GM10847 (cell line): ENCODE measurements around the gene KANTR.

ENCODE experiments used
- POLR2A ChIP-seq: IDR thresholded peaks from 2 replicates; pipeline ENCODE4 v1.6.1; 2011; ENCODE audit not compliant: insufficient read length; ENCODE audit errors: extremely low read depth

Gene KANTR

GRCh38 chrX:53093748-53094581 lies at the start of gene KANTR:
TSS of gene KANTR (plus strand) at chrX:53094142. CDS start at chrX:53124273, 30,131 bp downstream.
- TF ChIP-seq POLR2A: no peak

- TF ChIP-seq POLR2A: no peak
These were observed 48.9 kb upstream of the KANTR start for GRCh38 chrX:53044995-53045394.

GRCh38 chrX:53047228-53047627 lies 46.7 kb upstream of the KANTR start:
- TF ChIP-seq POLR2A: no peak

- no peak for TF ChIP-seq POLR2A
These were observed 45.5 kb upstream of the KANTR start, which contains the start of gene GPR173 for GRCh38 chrX:53048169-53049126. TSS of gene GPR173 (plus strand) at chrX:53048789. CDS start at chrX:53076622, 27,833 bp downstream.

GRCh38 chrX:53049127-53049517 lies 44.8 kb upstream of the KANTR start:
- TF ChIP-seq POLR2A: no peak

GRCh38 chrX:53050841-53051240 lies 43.1 kb upstream of the KANTR start:
- no peak for TF ChIP-seq POLR2A

- TF ChIP-seq POLR2A: no peak
These were observed 38.6 kb upstream of the KANTR start for GRCh38 chrX:53055244-53055849.

GRCh38 chrX:53056292-53056691 lies 37.6 kb upstream of the KANTR start:
- no peak for TF ChIP-seq POLR2A

GRCh38 chrX:53065104-53065503 lies 28.8 kb upstream of the KANTR start:
- no peak for TF ChIP-seq POLR2A

- TF ChIP-seq POLR2A: no peak
These were observed 22.9 kb upstream of the KANTR start for GRCh38 chrX:53071064-53071463.

- TF ChIP-seq POLR2A: no peak
These were observed 22.1 kb upstream of the KANTR start for GRCh38 chrX:53071604-53072417.

GRCh38 chrX:53072418-53073114 lies 21.4 kb upstream of the KANTR start:
- TF ChIP-seq POLR2A: no peak

- TF ChIP-seq POLR2A: no peak
These were observed 20.8 kb upstream of the KANTR start for GRCh38 chrX:53073115-53073586.

- no peak for TF ChIP-seq POLR2A
These were observed 18.9 kb upstream of the KANTR start for GRCh38 chrX:53075011-53075410.
